Measurements from ENCODE around the gene HMGCS1.
A peak's percentile ranks its signal among the peaks of the same experiment; 100 is the strongest.
"Not testable (repeated sequence)": the region's sequence is repeated elsewhere in the genome, so short reads cannot be mapped to it uniquely, and the experiment has no call there.

Gene HMGCS1

GRCh38 chr5:43312076-43312661 is 1.0 kb downstream of the HMGCS1 start:
- DNase-seq: no peak

DNA sequence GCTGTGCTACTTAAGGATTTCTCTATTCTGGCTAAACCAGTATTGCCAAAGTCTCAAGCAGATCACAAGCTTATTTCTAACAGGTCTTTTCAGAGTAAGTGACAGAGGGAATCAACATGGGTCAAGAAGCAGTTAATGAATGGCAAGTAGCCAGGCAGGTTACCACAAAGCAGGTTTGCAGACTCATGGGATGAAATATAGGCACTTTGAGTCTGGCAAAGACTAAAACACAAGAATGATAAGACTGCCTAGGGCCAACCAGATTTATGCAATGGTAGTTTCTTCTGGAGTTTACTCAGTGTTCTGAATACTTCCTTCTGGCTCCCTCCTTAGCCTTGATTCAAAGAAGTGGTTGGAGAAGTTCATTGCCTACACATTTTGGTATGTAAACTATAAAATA is 3.6 kb downstream of the HMGCS1 start:
- DNase-seq: no peak

GRCh38 chr5:43309122-43309521 is 4.1 kb downstream of the HMGCS1 start:
- no peak for DNase-seq

GRCh38 chr5:43306954-43307353 is 6.3 kb downstream of the HMGCS1 start:
- not testable (repeated sequence) for DNase-seq

DNA sequence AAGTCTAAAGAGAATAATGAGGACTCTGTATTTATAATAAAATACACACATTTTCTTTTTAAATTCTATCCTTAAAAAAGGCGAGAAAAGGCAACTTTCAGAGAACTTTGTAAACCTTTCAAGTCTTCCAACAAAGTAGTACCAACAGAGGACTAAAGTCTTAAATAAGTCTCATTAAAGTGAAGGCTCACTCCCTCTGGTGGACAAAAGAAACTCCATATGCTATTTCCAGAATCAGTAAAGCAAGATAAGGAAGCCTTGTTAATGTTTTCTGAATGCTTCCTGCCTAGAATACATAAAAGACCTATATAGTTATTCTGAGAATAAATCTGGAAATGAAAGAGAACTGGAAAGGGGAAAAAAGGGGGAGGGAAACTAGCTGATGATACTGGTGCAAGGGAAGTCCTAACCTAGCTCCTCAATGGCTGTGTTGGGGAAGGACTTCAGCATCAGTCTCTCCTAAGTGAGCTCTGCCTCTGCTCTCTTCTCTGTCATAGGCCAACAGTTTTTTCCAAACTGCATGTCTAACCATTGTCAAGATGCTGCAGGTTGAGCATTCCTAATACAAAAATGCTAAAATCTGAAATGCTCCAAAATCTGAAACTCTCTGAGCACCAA is 7.2 kb downstream of the HMGCS1 start:
- no peak for DNase-seq

- no peak for DNase-seq
Measured at GRCh38 chr5:43304525-43304924, 8.7 kb downstream of the HMGCS1 start.

- no peak for DNase-seq
Measured at GRCh38 chr5:43303242-43303641, 10.0 kb downstream of the HMGCS1 start.

DNA sequence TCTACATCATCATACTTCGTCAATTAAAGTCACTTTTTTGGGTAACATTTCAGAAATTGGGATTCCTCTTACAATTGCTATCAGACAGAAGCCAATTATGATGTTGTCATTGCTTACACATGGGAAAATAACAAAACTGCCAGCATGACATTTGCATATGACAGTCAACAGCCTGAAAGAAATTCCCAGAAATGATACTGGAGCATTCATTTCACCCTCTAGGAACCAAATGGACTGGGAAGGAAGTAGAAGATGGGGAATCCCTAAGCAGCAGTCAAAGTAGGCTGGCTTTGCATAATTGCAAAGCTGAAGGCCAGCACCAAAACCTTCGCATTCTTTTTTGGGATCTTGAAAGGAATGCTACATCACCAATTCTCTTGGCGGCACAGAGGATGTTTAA is 10.7 kb downstream of the HMGCS1 start:
- no peak for DNase-seq

- DNase-seq: no peak
Measured at GRCh38 chr5:43301653-43302091, 11.5 kb downstream of the HMGCS1 start.

- DNase-seq: no peak
Measured at GRCh38 chr5:43300112-43300511, 13.1 kb downstream of the HMGCS1 start.

GRCh38 chr5:43298443-43298842 is 14.8 kb downstream of the HMGCS1 start:
- no peak for DNase-seq

DNA sequence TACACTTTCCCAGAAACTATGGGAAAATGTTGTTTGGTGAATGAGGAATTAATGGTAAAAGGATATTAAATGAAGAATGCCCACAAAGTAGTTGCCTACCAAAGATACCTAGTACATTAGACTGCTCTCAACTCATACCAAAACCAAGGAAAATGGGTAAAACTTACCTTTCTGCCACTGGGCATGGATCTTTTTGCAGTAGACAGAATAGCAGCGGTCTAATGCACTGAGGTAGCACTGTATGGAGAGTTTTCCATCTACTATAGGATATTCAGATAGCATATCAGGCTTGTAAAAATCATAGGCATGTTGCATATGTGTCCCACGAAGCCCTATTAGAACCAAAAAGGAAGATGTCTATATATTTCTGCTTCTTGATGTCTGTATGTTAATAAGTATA is 16.4 kb downstream of the HMGCS1 start:
- no peak for DNase-seq

- no peak for DNase-seq
Measured at GRCh38 chr5:43295202-43295601, 18.0 kb downstream of the HMGCS1 start.

- no peak for DNase-seq
Measured at GRCh38 chr5:43294226-43294625, 19.0 kb downstream of the HMGCS1 start.

GRCh38 chr5:43290726-43291125 is 22.5 kb downstream of the HMGCS1 start:
- DNase-seq: no peak

DNA sequence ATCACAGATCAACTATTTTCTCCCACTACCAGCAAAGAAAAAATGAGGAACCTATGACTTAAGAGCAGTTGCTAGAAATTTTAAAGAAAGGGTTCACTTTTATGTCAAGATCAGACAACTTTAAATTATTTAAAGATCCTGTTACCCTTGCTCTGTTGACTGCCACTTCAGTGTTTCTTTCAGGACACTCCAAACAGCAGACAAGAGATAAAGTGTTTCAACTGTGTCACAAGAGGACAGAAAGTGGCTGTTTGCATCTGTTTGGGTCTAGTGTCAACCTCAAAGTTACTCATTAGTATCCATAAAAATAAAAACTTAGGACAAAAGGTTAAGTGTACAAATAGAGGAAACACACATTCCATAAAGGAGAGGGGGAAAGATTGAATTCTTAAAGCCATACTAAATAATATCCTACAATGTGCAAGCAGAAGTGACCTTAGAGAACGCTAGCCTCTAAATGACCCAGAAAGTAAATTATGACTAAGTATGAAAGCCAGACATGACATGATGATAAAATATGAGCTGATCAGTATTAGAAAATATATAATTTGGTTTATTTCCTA is 24.9 kb downstream of the HMGCS1 start:
- no peak for DNase-seq

DNA sequence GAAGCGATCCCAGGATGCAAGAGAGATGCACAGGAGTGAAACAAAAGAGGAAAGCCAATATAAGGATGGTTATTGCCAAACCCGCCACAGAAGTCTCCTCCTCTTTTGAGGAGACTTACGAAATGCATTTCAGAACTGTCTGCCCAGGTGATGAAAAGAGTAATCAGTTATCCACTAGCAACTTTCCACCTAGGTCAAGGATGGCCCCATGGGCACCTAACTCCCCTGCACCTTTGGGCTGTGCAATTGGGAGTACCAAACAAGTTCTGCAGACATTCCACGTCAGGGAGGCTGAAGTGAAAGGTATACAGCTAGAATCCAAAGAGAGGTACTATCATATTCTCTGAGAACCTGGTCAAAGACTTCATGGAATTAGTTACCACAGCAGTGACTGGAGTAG is 25.7 kb downstream of the HMGCS1 start:
- DNase-seq: no peak

DNA sequence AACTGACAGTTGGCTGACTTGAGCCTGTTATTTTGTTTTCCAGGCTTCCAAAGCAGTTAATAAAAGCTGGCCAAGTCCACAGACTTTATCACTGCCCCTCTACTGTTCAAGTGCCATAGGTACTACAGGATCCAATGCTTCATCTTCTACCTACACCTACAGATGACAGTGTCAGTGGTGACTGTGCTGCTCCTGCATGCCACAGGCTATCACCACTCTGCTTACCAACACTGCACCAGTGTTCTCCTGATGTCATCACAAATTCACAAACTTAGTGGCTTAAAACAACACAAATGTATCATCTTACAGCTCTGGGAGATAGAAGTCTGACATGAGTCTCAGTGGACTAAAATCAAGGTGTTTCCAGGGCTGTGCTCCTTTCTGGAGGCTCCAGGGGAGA is 26.6 kb downstream of the HMGCS1 start:
- DNase-seq: no peak

- peak in 1 of 2 experiments; percentile 26 for DNase-seq
Measured at GRCh38 chr5:43281840-43282658, 31.2 kb downstream of the HMGCS1 start.

- no peak for DNase-seq
Measured at GRCh38 chr5:43279548-43280274, 33.5 kb downstream of the HMGCS1 start.

DNA sequence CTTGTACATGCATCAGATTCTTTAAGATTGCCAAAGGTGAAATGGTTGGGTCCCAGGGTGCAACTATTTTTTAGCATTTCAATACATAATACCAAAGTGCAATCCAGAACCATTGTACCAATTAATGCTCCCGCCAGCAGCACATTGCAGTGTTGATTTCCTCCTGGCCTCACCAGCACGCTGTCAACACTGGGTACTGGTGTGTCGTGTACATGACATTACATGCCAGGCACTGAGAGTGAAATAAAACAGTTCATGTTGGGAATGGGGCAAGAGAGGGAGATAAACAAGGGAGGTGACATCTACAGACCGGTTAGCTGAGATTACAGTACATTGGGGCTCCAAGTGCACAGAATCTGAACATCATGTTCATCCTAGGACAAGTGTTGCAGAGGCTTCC is 37.8 kb downstream of the HMGCS1 start:
- no peak for DNase-seq

DNA sequence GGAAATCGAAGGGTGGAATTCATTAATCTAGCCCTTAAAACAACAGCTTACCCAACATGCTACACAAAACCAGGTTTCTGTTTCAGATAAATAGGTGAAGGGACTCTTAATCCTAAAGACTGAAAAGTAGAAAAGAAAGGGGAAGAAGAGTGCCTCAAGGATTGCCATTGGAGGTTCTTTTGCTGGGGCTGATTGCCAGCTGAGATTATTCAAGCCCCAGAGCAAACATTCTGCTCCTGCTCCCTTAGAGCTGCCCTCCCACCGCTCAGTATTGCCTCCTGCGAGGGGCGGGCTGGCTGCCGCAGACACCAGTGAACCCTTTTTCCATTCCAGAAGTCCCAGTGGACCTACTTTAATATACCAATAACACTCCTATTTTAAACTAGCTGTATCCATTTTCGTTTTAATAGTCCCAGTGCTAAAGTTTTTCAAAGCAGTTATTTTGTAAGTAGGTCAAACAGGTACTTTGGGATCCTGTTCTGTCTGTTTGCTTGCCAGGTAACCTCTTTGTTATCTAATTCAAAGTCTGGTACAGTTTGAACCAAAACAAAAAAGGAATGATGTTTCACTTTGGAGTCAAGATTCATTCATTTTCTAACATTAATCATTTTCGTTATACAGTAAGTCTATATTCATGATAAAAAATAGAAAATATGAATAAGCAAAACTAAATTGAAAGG is 38.6 kb downstream of the HMGCS1 start:
- no peak for DNase-seq

DNA sequence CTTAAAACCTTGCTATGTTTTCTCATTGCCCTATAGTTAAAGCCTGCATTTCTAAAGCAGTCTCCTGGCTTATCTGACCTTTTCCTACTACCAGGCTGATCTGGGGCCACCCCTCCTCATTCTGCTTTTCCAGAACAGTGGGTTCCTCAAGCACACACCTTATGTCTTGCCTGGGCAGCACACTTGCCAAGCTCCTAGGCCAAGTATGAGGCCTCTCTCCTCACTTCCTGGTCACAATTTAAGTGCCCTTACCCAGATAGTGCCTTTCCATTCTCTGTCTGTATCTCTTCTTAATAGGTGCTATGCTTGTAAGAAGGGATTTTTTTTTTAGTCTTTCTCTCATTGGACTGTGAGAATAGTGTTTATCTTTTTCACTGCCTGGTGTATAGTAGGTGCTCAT is 39.7 kb downstream of the HMGCS1 start:
- no peak for DNase-seq

Measured in activated CD4-positive, alpha-beta T cell treated with anti-CD3 and anti-CD28 coated beads, Interleukin-2, amount 50 U/mL, for 48 hours (primary cell).